Activated T-cell treated with anti-CD3 and anti-CD28 coated beads for 24 hours (primary cell): ENCODE results near the gene CRAT.
"Not testable (repeated sequence)": the region's sequence is repeated elsewhere in the genome, so short reads cannot be mapped to it uniquely, and the experiment has no call there.

Source experiments
- DNase-seq: peaks from one replicate; pipeline ENCODE4 v3.0.0-alpha.2; 2020; ENCODE audit warnings: low read depth

Gene CRAT

DNA sequence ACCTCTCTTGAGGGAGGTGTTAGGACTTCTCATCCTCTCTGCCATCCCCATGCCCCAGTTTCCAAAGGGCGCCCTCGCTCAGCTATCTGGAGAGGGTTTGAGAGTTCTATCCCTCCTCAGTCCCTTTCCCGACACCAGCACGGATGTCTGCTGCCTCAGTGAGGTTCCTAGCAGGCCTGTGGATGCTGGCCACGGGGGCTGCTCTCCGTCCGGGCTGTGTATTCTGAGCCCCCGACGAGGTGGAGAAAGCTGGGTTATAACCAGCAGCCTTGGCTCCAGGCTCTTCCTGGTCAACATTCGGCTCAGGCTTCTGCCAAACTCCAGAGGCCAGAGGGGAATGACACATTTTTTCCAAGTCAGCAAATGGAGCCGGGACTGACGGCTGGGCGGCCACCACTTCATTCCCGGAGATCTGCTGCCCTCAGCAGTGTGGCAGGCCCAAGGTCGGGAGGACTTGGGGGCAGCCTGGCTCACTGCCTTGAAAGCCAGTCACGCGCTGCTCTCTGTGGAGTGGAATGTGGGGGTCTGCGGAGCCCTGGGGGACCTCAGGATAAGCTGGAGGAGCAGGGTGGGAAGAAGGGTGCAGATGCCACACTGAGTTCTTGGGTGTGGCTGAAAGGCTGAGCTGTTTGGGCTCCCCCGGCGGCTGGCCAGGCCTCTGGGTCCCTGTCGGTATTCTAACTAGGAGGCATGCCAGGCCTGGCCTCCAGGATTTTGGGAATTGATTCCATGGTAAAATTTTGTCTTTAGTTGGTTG lies 28.1 kb upstream of the CRAT start:
- DNase-seq, result no peak

DNA sequence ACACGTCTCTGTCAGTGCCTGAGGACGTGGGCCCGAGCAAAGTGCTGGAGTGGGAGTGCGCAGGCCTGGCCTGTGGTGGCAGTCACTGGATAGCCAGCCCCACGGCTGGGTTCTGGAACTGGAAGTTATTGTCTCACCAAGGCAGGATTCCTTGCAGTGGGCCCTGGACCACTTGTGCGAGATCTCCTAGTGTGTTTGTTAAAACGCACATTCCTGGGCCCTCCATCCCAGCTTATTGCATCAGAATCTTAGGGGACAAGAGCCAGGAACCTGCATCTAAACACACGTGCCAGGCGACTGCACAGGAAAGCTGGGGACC lies 27.5 kb upstream of the CRAT start:
- DNase-seq, result no peak

DNA sequence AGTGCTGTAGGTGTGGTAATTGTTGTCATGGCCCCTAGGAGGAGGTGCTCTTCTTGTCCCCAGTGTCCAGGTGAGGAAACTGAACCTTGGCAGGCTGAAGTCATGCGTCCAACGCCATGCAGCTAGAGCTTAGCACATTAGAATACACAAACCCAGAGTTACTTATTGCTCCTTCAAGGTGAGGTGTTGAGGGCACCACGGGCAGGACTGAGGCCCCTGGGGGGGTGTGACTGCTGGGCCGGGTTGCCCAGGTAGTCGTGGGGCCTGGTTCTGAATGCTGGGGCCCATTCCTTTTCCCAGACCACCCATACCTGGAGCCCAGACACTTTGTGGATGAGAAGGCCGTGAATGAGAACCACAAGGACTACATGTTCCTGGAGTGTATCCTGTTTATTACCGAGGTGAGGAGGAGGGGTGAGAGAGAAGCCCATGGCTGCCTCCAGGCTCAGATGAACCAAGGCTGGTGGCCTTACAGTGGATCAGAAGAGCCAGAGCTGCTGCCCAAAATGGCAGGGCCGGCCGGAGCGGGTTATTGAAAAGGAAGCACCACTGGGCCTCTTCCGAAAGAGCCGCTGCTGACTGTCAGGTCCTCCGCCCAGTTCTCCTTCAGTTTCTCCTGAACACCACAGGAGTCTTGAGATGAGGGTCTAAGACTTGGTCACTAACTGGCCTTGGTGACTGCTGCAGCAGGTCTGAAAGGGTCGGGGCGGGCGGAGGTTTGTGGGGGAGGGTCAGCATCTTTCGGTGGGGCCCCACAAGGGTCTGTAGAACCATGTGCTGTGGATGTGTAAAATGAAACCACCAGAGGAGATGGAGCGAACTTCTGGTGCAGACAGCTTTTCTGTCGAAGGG lies 26.9 kb upstream of the CRAT start:
- no peak for DNase-seq

DNA sequence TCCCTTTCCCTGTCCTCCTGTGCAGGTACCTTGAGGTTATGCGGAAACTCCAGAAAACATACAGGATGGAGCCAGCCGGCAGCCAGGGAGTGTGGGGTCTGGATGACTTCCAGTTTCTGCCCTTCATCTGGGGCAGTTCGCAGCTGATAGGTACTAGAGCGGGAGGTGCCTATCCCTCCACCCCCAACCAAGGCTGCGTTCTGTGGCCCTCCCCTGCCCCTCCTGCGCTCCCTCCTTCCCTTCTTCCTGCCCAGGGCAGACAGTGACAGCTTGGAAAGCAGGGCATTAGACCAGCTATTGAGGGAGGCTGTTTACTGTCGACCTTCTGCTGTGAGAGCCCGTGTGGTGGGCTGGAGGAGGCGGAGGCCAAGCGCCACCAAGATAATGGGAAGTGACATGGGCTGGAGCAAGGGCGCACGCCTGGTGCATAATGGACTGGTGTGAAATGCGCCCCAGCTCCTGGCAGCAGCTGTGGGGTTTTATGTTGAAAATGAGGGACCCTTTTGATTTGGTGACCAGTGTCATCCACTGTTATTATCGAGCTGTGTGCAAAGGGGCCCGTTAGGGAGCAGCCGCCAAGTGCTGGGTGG lies 25.9 kb upstream of the CRAT start:
- DNase-seq, result no peak

DNA sequence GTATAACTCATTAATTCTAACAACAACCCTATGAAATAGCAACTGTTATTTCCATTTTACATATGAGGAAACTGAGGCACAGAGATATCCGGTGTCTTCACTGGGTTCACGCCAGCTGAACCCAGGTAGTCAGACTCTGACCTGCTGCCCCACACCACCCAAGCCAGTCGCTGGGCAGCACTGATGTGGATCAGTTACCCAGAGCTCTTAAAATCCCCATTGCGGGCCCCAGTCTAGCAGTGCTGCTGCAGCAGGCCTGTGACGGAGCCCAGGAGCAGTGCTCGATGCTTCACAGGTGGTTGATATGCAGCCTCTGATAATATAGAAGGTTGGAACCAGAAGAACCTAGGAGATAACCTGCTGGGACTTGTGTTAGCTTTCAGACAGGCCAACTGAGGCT lies 24.9 kb upstream of the CRAT start:
- no peak for DNase-seq

DNA sequence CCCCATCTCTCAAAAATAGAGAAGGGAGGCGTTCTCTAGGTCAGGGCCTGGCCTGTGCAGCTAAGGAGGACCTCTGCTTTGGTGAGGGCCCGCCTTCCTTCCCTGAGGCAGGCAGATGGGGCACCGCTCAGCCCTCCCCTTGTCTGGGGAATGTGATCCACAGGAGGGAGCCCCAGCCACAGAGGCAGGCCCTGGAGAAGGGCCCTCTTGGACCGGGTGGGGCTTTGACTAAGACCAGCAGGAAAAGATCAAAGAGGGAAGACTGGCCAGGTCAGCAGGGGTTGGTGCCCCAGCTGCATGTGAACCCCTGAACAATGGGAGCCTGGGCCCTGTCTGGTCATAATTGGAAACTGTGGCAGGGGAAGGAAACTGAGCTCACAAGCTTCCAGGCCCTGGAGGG lies 22.5 kb upstream of the CRAT start:
- no peak for DNase-seq

DNA sequence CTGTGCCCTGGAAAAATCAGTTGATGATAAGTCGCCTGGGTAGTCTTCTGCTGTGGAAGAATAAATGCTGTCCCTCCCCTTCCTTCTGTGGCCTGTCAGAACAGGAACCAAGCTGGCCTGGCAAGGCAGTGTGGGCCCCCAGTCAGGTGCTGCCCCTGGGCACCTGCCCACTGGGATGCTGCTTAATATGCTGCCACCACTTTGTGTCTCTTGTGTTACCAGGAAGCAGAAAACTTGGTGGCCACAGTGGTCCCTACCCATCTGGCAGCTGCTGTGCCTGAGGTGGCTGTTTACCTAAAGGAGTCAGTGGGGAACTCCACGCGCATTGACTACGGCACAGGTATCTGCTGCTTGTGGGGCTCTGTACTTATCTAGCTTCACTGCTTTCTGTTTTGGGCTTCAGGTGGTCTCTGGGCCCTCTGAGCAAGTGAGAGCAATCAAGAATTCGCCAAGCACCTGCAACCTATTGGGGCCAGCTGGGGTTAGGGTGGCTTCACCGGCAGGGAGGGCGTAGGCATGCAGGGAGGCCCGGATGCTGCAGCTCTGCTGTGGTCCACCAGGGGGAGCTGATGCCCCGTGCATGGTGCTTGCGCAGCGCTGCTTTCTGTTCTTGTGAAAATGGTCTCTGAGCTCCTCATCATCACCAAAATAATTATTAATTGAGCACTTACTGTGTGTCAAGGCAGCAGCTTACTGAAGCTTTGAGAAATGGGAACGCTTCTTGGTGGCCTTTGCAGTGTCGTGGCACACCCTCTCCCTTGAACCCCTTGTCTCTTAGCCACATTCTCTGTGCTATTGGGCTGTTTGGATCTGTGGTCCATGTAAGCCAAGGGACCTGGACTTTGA lies 20.9 kb upstream of the CRAT start:
- DNase-seq, result peak; percentile 77

DNA sequence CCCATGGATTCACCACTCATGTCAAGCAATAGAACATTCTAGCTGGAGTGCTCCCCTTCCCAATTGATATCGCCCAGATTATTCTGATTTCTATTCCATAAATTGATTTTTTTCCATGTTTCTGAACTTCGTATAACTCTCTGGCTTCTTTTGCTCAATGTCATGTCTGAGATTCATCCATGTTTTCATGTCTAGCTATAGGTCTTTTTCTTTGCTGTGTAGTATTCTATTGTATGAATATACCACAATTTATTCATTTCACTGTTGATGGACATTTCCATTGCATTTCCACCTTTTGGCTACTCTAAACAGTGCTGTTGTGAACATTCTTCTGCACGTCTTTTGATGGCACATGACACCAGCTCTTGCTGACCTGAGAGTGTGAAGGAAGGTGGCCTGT lies 20.2 kb upstream of the CRAT start:
- DNase-seq, result no peak

DNA sequence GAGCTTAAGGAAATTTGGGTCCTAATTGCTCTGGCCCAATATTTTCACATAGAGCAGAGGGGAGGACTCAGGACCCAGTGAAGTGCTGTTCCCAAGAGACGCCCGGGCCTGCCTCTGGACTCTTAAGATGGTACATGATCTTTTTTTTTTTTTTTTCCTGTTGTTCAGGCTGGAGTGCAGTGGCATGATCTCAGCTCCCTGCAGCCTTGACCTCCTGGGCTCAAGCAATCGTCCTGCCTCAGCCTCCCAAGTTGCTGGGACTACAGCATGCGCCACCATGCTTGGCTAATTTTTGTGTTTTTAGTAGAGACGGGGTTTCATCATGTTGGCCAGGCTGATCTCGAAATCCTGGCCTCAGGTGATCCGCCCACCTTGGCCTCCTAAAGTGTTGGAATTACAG lies 19.7 kb upstream of the CRAT start:
- not testable (repeated sequence) for DNase-seq

DNA sequence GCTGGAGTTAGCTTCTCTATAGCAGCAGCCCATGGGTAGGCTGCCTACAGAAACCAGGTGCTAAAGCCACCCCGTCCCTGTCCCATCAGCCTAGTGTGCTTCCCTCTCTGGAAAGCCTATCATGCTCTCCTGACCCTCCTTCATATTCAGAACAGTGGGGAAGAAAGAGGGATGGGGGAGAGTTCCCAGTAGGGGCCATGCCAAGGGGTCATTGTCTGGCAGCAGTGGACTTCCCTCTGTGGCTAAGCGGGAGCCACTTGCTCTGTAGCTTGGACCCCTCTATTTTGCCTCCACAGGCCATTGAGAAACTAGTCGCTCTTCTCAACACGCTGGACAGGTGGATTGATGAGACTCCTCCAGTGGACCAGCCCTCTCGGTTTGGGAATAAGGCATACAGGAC lies 18.1 kb upstream of the CRAT start:
- no peak for DNase-seq

DNA sequence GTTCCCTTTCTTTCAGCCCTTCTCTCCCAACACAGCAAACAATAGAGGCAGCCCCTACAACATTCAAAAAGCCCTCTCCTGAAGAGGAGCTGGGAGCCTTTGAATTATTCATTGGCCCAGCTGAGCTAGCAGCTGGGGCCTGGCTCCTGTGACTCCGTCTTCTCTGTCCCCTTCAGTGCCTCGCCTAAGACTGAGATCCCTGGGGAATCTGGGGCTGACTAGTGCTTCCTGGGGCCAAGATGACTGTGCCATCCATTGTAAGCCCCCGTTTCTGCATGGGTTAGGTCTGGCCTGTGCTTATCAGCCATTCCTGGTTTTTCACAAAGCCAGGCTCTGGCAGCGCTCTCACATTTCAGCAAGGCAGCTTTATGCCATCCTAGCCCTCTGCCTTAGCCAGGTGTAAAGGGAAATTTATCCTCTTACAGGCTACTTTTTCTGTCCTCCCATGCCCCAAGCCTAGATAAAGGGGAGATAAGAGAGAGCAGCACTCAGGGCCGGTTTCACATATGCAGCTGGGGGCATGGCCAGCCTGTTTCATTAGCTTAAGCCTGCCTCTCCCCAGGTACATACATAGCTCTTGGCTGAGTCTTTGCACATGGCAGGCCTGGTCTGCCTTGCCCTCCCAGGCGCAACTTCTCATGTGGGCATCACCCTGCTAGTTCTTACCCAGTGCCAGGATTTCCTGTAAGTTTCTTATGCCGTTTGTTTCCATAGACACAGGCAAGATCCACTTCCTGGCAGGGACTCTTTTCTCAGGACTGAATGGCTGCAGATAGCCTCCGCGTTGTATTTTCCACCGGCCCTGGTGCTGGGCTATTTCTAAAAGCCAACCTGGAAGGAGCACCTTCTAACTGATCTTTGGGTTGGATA lies 16.4 kb upstream of the CRAT start:
- DNase-seq, result no peak

DNA sequence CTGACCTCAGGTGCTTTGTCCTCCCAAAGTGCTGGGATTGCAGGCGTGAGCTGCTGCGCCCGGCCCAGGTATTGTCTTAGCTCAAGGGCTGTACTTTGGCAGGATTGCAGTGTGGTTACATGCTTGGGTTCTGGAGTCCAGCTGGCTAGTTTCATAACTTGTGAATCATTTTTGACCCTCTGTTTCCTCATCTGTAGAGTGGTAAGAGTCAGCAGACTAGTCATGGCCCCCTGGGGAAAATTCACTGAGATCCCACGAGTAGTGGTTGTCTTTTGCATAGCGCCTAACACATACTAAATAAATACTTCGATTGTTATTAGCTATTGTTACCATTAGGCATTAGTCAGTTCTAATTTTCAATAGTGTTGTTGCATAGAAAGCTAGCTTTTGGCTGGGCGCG lies 14.9 kb upstream of the CRAT start:
- no peak for DNase-seq

DNA sequence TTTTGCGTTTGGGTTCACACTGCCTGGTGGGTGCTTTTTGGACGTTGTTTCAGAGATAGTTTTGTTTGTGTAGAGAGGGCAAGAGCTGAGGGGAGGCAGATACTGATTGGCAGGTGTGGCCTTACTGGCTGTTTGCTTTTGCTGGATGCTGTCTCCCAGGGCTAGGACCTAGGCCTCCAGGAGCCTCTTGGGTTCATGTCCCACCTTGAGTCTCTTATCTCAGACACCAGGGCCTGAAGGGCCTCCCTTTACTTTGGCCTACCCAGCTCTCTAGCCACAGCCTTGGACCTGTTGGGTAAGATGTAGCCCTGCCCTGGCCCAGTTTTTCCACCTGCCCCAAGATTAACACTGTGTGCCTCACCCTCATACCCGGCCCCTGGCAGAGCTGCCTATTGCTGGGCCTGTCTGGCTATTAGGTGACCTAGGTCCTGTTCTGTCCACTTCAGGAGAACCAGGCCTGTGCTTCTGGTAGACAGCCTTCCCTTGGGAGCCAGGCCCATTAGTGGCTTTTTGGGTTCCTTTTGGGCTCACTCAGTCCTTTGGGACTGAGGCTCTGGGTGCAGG lies 14.0 kb upstream of the CRAT start:
- no peak for DNase-seq

DNA sequence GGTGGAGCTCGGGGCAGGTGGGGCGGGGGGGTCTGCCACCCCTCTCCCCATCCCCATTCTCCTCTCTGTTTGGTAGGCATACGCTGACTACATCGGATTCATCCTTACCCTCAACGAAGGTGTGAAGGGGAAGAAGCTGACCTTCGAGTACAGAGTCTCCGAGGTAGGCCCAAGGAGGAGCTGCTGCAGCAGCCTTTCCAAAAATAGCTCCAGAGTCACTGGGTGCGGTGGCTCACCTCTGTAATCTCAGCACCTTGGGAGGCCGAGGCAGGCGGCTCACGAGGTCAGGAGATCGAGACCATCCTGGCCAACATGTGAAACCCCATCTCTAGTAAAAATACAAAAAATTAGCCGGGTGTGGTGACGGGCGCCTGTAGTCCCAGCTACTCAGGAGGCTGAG lies 12.4 kb upstream of the CRAT start:
- DNase-seq, result not testable (repeated sequence)

DNA sequence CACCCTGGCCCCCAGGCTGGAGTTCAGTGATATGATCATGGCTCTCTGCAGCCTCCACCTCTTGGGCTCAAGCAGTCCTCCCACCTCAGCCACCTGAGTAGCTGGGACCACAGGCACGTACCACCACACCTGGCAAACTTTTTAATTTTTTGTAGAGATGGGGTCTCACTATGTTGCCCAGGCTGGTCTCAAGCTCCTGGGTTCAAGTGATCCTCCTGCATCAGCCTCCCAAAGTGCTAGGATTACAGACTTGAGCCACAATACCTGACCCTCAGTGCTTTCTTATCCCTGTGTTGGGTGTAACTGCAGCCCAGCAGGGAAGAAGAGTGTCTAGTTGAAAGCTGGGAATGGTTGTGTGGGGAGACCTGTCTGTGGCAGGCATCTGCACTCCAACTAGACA lies 11.5 kb upstream of the CRAT start:
- no peak for DNase-seq

DNA sequence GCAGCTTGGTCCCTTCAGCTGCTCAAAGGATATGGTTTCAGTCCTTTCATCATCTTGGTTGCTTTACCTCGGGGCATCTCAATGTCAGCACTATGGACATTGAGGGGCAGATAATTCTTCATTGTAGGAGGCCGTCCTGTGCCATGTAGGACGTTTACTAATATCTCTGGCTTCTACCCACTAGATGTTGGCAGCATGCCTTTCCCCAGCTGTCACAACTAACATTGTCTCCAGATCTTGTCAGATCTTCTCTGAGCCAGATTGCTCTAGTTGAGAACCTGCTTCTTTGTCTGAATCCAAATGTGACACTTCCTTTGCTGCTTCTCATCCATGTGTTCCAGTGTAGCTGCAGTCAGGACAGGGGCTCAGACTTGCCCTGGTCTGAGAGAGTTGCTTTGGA lies 10.9 kb upstream of the CRAT start:
- no peak for DNase-seq

DNA sequence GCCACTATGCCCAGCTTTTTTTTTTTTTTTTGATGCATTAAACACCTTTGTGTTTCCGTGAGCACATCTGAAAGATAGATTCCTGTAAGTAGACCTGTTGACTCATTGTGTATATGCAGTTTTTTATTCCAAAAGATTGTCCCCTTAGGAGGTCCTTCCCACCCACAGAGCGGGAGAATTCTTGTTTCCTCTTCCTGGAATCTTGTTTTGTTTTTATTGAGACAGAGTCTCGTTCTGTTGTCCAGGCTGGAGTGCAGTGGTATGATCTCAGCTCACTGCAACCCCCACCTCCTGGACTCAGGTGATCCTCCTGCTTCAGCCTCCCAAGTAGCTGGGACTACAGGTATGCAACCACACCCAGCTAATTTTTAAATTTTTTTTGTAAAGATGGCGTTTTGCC lies 8.2 kb upstream of the CRAT start:
- no peak for DNase-seq

DNA sequence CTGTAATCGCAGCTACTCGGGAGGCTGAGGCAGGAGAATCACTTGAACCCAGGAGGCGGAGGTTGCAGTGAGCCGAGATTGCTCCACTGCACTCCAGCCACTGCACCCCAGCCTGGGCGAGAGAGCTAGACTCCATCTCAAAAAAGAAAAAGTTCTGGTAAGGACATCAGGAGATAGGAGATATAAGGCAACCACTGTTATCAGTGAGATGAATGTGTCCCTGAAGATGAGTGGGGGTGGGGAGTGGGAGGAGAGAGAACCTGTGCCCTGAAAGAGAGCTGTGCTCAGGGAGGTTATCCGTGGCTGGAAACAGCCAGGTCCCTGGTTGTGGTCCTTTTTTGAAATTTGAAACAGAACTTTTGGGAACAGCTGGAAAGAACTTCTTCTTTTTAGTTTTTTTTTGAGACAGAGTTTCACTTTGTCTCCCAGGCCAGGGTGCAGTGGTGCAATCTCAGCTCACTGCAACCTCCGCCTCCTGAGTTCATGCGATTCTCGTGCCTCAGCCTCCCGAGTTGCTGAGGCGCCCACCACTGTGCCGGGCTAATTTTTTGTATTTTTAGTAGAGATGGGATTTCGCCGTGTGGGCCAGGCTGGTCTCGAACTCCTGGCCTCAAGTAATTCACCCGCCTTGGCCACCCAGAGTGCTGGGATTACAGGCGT lies 3.2 kb upstream of the CRAT start:
- DNase-seq, result no peak

DNA sequence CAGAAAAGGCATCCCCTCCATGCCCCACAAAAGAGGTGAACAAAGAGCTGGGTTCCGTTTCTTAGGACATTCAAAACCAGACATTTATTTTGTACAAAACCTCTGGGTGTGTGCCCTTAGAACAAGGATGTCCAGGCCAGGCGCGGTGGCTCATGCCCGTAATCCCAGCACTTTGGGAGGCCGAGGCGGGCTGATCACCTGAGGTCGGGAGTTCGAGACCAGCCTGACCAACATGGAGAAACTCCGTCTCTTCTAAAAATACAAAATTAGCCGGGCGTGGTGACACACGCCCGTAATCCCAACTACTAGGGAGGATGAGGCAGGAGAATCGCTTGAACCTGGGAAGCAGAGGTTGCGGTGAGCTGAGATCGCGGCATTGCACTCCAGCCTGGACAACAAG lies 1.9 kb upstream of the CRAT start:
- not testable (repeated sequence) for DNase-seq

DNA sequence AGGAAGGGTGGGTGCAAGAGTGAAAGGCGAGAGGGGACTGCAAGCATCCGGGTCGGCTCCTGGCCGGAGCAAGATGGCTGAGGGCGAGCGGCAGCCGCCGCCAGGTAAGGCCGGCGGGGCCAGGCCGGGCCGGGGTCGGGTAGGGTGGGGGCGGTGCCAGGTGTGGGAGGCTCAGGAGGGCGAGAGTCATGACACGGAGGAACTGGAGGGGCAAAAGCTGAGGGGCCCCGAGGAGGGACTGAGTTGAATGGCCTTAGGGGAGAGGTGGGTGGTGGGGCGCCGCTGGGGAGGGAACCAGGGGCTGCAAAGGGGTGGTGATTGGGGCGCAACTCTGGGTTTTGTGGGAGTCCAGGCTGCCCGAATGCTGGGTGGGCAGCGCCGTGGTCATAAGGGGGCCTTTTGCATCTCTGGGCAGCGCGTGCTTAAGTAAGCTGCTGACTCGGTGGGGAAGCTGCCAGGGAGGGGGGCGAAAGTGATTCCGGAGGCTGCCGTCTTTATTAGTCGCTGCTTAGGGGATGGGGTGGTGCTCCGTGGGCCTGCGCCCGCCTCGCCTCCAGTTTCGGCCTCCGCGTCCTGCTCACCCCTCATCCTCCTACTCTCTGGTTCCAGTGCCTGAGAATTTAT lies 1.0 kb upstream of the CRAT start:
- no peak for DNase-seq
